RCC 7860 (cell line): ENCODE results near the gene THSD7B.
"Not testable (repeated sequence)": the region's sequence is repeated elsewhere in the genome, so short reads cannot be mapped to it uniquely, and the experiment has no call there.

Experiments
- DNase-seq: peaks from one replicate; pipeline ENCODE4 v3.0.0-alpha.2; 2015; ENCODE audit warnings: low spot score
- FAIRE-seq: peaks from 2 replicates; lab custom pipeline; 2012; peaks lifted over from hg19 to GRCh38; lab: Jason Lieb, UNC

THSD7B gene

DNA sequence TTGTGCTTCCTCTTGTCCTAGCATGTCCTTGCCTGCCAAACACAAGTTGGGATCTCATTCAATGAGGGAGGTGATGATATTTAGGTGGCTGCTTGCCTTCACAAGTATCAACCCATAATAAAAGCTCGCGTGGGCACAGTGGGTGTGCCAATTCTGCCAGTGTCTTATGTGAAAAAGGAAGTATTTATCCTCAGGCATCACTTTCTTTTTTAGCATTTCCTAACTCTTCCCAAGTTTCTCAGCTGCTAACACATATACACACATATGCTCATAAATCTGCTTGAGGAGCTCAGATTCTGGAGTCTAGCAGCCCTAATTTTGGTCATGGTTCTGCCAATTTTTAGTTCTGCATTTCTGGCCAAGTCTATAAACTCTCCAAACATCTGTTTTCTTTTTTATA, 879.4 kb downstream of the THSD7B start:
- FAIRE-seq (no peak), DNase-seq (no peak)

DNA sequence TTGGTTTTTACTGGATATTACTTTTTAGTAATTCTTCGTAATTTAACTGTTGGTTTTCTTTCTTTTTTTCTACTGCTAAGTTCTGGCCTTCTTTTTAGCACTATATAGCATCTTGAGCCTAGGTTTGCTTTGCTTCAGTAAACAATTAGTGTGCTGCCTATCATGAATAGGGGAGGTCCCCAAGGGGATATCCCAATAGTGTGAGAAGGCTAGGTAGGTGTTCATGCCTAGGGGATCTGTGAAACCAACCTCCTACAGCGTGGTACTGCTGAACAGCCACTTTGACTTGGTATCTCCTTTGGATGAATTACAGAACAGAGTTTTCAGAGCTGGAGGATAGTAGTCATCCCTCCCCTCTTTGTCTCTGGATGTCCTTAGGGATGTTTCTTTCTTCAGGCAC, 888.7 kb downstream of the THSD7B start:
- DNase-seq, result no peak
- no peak for FAIRE-seq

DNA sequence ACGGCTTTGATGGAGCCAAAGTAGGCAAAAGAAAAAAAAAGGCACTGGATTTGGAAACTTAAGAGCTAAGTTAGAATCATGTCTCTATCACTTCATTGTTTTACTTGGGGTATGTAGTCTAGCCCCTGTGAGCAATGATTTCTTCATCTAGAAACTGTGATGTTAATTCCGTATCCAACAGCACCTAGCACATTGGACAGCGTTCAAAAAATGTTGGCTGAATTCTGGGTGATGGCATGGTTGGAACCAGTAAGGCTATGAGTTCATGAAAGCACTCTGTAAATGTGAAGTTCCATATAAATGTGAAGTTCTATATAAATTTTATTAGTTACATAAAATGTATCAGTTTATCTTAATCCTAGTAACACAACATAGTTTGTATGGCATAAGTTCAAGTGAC, 890.5 kb downstream of the THSD7B start:
- no peak for FAIRE-seq
- DNase-seq, result no peak

DNA sequence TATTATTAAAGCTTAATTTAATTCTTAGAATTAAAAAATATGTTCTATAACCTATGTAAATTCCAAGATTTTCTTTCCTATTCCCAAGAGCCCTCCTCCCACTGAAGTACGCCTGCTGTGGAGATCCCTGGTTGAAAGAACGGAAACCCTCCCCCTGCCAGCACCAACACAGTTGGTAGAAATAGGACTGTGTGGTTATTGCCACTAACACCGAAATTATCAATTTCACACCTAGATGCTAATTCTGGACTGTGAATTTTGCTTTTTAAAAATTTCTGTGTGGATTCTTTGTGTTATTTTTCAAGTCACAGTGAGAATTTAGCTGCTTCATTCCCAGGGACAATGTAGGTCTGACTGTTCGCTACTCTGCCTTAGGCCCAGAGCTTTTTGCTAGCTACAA, 893.1 kb downstream of the THSD7B start:
- FAIRE-seq, result no peak
- no peak for DNase-seq

DNA sequence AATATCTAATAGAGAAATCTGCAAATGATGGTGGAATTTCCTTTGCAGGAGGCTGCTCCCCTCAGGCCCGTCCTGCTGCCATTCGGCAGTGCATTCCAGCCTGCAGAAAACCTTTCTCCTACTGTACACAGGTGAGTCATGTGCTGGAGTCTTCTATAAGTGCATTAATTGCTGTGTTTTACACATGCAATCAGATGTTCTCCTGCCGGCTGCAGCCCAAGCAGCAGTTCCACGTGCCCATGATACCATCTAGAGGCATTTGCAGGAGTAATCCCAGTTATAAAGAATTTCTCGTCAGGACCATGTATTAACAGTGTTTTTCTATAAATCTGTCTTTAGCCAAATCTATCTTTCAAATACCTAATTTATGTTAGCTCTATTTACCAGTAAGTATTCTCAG, 894.3 kb downstream of the THSD7B start:
- DNase-seq (no peak), FAIRE-seq (no peak)

DNA sequence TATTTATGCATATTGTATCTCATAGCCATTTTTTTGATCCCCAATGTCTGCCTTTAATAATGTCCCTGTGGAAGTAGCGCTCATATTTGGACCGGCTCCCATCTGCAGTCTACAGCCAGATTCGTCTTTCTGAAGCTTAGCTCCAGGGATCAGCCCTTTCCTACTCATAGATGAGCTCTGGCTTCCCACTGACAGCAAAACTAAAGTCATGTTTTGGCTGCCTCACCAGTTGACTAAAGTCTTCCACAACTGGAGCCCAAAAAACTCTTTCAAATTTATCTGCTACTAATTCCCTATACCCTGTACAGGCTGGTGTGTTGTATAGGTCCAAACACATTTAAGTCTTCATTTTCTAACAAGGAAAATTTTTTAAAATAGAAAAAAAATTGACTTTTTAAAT, 904.8 kb downstream of the THSD7B start:
- DNase-seq (no peak), FAIRE-seq (no peak)

DNA sequence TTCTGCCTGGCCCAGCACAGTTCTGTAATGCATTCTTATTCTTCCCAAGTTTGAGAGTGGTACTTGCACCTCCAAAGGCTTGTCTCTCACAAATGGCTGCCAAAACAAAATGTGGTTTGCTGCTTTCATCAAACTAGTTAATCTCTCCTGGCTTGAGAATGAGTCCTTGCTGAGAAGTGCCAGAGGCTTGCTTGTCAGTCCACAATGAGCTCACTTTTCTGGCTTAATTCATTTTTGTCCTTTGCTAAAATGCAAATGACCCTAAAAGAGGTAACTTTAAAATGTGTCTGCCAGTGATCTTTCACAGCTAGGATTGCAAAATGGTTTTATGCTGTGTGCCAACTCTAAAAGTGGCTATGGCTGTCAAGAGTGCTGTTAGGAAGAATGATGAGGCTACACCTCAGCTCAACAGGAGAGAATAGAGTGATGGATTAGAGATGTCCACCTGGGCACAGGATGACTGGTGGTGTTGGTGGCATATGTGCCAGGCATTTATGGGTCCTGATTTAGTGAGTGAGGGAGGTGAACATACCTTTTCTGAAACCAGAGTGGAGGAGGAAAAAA, 907.7 kb downstream of the THSD7B start:
- FAIRE-seq (no peak), DNase-seq (no peak)

DNA sequence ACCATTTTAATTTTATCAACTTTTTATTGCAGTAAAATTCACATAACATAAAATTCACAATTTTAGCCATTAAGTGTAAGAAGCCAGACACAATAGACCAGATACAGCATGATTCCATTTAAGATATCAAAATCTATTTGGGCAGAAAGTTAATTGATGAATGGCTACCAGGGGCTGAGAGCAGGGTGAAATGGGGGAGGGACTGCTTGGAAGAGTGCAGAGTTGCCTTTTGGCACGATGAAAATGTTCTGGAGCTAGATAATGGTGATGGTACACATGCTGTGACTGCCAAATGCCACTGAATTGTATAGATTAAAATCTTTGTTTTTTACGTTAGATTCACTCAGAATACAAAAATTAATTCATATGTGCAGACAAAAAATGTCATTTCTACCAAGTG, 909.6 kb downstream of the THSD7B start:
- no peak for FAIRE-seq
- DNase-seq, result no peak

DNA sequence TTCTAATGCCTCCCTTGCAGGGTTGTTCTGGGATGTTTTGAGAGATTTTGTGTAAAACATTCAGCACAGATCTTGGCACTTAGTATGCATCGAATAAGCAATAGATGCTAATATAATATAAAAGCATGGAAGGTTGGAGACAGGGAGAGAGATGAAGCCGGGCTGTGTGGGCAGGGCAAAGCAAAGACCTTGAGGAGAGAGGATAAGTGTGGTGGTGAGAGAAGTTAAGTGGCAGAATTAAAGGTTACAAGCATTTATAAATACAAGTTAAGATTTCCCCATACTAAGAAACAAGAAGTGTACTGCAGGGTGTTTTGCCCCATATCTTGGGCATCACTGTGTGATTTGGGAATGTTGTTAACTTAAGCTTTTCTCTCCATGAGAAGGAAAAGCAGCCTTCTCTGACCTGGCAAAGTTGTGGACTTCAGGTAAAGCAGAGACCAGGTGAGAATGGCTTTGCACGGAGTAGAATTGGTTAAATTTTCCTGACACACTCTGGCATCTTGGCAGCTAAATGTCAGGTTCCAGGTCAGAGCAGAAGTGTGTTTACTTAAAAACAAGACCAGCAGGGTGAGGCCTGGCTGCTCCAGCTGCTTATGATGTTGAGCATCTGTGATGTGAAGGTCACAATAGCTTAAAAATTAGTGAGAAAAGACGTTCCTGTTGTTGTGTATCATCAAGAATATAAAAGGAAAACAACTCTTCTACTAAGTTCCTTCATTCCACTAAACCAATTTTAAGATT, 910.4 kb downstream of the THSD7B start:
- FAIRE-seq (no peak), DNase-seq (no peak)

DNA sequence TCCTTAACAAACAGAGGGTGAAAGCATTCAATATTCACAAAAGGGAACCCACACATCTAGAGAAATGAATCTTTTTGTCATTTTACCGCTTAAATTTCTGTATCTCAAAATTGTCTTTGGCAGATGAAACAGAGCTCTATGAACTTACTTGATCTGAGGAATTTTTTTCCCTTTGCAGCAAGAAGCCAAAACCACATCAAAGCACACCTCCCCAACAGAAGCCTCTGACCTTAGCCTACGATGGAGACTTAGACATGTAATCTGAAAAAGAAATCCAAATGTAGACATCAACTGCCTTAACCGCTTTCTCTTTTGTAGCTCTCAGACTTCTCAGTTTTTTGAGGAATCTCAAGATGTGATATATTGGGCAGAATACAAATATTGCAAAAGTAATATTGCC, 911.0 kb downstream of the THSD7B start:
- FAIRE-seq, result no peak

DNA sequence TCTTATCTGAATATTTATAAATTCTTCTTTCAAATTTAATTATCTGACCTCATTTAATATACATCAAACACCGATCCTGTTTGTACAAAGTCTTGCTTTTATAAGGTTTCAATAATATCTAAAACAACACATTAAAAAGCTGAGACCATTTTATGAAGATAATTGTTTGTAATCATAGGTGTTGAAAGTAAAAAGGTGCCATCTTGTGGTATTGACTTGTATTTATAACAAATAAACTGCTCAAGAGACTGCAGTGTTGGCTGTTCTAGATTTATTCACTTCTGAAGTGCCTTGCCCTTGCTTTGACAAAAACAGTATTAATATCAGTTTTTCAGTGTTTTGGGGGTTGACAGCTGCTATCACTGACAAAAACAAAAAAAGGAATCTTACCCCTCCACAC, 912.1 kb downstream of the THSD7B start:
- DNase-seq, result no peak
- FAIRE-seq, result no peak

More for the DNA sequence above, 911.0 kb downstream of the THSD7B start:
- no peak for DNase-seq

DNA sequence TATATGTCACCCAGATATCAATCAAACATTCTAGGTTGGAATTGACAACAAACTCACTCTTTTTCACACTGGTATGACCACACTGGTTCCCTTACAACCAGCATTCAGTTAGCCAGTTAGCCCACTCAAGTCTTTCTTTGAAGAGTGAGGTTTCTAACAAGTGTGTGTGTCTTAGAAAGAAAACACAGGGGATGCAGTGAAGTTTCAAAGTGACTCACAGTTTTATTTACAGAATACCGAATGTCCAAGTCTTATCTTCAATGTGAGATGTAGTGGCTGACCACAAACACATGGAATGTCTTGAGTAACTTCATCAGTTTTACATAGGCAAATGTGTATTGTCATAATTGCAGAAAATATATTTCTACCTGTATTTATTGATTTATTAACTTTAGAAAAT, 924.2 kb downstream of the THSD7B start:
- DNase-seq, result no peak
- FAIRE-seq, result peak; percentile 42

DNA sequence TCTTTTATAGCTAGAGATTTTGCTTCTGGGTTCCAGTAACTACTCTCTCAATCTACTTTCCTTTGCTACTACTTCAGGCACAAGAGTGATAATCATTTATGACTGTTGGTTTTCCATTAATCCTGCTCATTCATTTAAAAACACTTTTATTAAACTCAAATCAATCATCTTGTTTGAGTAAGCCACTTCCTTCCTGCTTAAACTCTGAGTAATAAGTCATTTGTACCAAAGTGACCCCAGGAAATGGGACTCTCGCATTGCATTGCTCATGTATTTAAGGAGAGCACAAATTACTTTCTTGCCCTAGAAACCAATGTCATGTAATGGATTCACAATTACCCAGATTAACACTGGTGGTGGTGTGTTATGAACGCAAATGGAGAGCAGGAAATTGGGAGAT, 928.2 kb downstream of the THSD7B start:
- DNase-seq (peak; percentile 17), FAIRE-seq (peak; percentile 82)

DNA sequence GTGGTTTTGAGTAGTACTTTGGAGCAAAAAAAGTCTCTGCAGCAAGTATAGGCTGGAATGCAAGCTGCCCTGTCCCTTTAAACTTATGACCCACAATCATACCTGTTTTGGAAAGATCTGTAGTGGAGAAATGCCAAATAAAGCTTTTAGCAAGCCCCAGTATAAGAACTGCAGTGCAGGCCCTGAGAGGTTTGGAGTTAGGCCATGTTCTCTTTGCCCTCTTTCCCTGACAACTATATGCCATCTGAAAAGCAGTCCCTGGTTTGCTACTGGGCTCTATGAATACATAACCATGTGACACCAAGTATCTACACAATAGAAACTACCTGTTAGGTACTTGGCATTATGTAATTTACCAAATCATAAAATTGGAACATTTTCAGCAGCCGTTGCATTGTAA, 931.6 kb downstream of the THSD7B start:
- FAIRE-seq, result no peak
- no peak for DNase-seq

DNA sequence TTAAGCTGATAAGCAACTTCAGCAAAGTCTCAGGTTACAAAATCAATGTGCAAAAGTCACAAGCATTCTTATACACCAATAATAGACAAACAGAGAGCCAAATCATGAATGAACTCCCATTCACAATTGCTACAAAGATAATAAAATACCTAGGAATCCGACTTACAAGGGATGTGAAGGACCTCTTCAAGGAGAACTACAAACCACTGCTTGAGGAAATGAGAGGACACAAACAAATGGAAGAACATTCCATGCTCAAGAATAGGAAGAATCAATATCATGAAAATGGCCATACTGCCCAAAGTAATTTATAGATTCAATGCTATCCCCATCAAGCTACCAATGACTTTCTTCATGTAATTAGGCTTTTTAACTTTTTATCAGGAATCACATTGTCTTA, 934.9 kb downstream of the THSD7B start:
- not testable (repeated sequence) for DNase-seq, FAIRE-seq

DNA sequence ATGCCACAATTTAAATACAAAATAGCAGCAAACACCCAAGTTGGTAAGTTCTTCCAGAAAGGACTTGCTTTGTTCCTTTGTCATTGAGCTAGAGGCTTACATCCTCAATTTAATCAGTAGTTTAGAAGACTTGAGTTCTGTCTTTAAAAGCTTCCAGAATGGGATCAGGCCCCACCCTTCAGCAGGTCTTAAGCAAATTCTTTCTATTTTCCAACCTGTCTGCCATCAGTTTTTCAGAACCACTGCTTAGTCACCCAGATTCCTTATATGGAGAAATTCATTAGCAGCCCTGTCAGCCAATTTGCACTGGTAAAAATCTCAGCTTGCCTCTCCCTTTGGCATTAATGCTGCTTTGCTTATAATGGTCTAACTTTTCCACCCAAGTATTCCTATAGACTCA, 935.3 kb downstream of the THSD7B start:
- no peak for FAIRE-seq
- no peak for DNase-seq

DNA sequence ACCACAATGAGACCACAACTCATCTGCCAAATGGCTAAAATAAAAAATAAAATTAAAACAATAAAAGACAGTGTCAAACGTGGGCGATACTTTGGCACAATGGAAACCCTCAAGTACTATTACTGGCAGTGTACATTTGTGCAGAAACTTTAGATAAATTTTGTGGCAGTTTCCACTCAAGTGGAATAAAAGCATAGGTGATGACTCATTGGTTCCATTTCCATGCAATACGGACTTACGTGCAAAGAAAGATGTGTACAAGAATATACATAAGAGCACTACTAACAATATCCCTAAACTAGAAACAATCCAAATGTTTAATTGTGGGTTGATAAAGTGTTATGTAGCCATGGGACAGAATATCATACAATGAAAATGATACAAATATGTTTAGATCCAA, 940.0 kb downstream of the THSD7B start:
- DNase-seq (no peak), FAIRE-seq (no peak)

DNA sequence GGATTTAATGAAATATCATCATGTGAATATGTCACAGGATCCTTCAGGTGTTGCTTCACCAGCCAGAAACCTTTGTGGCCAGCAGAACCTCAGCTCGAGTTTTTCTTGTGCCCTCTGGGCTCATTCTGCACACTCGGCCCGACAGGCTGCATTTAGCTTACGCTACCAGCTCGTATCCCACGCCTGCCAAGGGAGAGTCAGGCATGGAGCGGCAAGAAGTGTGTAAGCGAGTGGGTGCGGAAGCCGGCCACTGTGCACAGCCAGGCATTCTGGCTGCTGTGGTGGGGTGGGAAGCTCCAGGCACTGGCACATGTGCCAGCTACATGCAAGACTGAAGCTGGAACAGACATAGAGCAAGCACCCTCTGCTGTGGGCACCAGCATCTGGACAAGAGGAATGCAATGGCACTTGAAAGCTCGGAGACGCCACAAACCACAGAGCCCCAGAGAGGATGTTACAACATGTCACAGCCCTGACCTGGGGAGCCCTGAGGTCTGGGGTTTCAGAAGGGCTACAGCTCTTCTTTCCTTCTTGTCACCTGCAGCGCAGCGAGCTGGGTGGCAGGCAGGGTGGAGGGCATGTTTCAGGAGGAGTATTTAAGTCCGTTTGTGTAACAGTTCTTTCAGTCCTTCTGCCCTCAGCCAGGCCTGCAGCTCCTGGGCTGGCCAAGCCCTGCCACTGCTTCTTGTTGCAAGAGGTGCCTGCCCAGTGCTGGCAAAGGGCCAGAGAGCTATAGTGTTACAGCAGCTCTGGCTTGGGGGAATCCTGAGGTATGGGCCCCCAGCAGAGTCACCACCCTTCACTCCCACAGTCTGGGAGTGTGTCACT, 941.7 kb downstream of the THSD7B start:
- FAIRE-seq (no peak), DNase-seq (peak; percentile 45)

DNA sequence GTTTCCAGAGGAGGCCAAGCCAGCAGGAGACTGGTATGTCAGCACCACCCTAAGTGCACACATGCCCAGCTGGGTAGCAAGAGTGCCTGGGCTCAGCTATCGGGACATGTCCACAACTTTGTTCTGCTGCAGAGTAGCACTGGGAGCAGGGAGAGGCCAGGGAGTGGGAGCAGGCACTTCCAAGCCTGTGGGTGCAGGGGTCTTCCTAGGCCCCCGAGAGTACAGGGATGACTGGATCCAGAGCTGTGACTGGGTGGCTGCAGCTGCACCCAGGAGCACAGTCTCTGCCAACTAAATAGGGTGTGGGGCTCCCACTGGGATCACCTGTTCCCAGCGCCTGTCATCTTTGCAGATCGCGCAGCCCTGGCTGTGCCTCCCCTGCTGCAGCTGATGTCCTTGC, 943.0 kb downstream of the THSD7B start:
- FAIRE-seq, result no peak

DNA sequence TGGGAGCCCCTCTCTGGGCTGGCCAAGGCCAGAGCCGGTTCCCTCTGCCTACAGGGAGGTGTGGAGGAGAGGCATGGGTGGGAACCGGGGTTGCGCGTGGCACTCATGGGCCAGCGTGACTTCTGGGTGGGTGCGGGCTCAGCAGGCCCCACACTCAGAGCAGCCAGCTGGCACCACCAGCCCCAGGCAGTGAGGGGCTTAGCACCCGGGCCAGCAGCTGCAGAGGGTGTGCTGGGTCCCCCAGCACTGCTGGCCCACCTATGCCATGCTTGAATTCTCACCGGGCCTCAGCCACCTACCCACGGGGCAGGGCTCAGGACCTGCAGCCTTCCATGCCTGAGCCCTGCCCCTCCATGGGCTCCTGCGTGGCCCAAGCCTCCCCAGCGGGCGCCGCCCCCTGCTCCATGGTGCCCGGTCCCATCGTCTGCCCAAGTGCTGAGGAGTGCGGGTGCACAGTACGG, 950.4 kb downstream of the THSD7B start:
- DNase-seq (no peak), FAIRE-seq (no peak)

More for the DNA sequence above, 943.0 kb downstream of the THSD7B start:
- DNase-seq, result no peak

DNA sequence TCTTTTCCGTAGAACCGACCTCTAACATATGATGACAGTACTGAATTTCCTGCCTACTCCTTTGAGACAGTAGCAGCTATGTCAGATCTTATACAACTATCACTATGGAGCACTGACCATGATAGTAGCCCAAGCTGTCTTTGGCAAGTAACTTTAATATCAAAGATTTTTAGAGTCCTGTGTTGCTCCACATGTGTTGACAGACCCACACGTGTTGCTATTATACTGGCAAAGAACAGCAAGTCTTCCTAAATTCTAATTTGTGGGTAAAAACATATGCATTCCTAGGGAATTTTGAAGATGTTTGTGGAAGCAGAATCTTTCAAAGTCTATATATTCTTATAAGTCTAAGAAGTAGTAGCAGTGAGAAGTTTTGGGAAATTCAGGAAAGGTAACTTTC, 953.4 kb downstream of the THSD7B start:
- DNase-seq (no peak), FAIRE-seq (no peak)

DNA sequence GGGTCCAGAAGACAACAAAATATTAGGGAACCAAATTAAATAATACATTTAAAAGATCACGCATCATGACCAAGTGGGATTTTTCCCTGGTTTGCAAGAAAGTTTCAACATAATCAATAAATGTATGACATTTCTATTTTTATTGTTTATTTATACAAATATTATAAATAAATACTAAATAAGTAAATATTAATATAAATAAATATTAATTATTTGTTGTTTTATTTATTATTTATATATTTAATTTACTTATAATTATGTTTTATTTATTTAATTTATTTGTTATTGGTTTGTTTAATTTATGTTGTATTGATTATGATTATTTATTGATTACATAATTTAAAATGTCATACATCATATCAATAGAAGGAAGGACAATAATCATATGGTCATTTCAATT, 956.4 kb downstream of the THSD7B start:
- DNase-seq, result no peak
- FAIRE-seq, result peak; percentile 89
